Measurements from ENCODE around the gene MDM2.

MDM2 gene

DNA sequence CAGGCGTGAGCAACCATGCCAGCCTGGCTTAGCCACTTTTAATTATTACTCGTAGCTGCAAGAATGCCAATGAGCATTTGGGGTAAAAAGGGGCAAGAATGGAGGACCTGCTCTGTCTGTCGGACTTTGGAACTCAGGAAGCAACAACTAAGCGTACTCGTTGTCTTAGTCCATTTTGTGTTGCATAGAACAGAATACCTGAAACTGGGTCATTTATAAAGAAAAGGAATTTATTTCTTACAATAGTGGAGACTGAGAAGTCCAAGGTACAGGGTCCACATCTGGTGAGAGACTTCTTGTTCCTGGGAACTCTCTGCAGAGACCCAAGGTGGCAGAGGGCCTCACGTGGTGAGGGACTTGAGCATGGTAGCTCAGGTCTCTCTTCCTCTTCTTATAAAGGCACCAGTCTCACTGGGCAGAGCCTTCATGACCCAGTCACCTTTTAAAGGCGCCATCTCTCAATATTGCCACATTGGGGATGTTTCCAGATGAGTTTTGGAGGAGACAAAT is 32.8 kb upstream of the MDM2 start:
- TF ChIP-seq, protein P1, sequence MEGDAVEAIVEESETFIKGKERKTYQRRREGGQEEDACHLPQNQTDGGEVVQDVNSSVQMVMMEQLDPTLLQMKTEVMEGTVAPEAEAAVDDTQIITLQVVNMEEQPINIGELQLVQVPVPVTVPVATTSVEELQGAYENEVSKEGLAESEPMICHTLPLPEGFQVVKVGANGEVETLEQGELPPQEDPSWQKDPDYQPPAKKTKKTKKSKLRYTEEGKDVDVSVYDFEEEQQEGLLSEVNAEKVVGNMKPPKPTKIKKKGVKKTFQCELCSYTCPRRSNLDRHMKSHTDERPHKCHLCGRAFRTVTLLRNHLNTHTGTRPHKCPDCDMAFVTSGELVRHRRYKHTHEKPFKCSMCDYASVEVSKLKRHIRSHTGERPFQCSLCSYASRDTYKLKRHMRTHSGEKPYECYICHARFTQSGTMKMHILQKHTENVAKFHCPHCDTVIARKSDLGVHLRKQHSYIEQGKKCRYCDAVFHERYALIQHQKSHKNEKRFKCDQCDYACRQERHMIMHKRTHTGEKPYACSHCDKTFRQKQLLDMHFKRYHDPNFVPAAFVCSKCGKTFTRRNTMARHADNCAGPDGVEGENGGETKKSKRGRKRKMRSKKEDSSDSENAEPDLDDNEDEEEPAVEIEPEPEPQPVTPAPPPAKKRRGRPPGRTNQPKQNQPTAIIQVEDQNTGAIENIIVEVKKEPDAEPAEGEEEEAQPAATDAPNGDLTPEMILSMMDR (IDR thresholded peaks at IDR 0.05; ENCODE audit: low read depth, low read length) = no peak
- no peak for DNase-seq (ENCODE audit: extremely low read depth, low read depth)

GRCh38 chr12:68776976-68777610 is 30.9 kb upstream of the MDM2 start:
- no peak for DNase-seq (ENCODE audit: extremely low read depth, low read depth)
- TF ChIP-seq, protein P1 (IDR thresholded peaks at IDR 0.05; ENCODE audit: low read depth, low read length) = no peak

- TF ChIP-seq, protein P1 (IDR thresholded peaks at IDR 0.05; ENCODE audit: low read depth, low read length) = no peak
- DNase-seq (ENCODE audit: extremely low read depth, low read depth) = no peak
Observed at GRCh38 chr12:68779280-68779679, 28.7 kb upstream of the MDM2 start.

GRCh38 chr12:68780731-68781130 is 27.2 kb upstream of the MDM2 start:
- TF ChIP-seq, protein P1 (IDR thresholded peaks at IDR 0.05; ENCODE audit: low read depth, low read length) = no peak
- DNase-seq (ENCODE audit: extremely low read depth, low read depth) = no peak

DNA sequence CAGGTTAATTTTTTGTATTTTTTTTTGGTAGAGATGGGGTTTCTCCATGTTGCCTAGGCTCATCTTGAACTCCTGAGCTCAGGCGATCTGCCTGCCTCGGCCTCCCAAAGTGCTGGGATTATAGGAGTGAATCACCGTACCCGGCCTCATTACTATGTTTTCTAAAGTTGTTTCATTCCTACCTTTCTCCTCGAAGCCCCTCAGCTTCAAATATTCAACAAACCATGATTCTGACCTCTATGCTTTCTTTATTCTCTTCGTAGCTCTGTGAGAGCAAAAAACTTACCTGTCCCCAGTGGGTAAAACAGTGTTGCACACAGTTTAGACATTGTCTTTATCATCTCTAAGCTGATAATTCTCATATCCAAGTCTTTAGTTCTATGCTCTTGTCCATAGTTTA is 26.2 kb upstream of the MDM2 start:
- TF ChIP-seq, protein P1 (IDR thresholded peaks at IDR 0.05; ENCODE audit: low read depth, low read length) = no peak
- no peak for DNase-seq (ENCODE audit: extremely low read depth, low read depth)

DNA sequence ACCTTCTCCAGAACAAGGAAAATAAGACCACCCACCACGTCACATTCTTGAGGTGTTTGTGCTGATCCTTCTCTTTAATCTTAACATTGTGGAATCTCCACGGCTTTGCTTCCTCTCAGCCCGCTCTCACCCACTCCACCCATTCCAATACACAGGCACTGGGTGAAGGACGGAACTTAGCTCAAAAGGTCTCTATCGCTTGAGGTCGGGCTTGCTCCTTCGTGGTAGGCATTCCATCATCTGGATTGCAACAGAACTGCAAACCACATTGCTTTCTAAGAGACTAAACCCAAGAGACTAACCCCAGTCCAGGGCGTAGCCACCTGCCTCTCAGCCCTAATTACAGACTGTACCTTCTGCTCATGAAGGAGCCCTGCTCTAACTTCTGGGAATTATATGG is 24.0 kb upstream of the MDM2 start:
- TF ChIP-seq, protein P1 (IDR thresholded peaks at IDR 0.05; ENCODE audit: low read depth, low read length) = no peak
- no peak for DNase-seq (ENCODE audit: extremely low read depth, low read depth)

DNA sequence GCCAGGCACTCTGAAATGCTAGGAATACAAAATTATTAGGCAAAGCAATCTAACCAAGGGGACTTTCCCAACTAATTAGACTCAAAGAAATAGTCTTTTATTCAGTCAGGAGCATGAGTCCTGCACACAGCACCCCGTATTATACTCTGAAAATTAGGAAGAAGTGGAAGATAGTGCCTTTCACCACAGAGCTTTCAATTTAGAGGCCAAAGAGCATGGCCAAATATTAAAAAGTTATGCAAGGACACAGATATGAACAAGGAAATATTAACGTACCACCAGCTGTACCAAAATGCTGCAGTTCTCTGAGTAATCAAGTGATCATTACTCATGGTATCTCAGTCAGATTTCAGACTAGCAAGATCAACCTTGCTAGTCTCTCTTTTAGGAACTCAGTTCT is 22.6 kb upstream of the MDM2 start:
- TF ChIP-seq, protein P1 (IDR thresholded peaks at IDR 0.05; ENCODE audit: low read depth, low read length) = no peak
- DNase-seq (ENCODE audit: extremely low read depth, low read depth) = no peak

All from AG09319 (cell line).